NCI-H187 treated with DMSO at 0.1 percent for 48 hours (cell line): ENCODE data around the gene LSP1.

Source experiments
- DNase-seq: peaks from one replicate; lab custom pipeline; 2025; lab: John Stamatoyannopoulos, UW

The LSP1 gene

GRCh38 chr11:1848640-1849430 lies 4.0 kb upstream of the LSP1 start:
- no peak for DNase-seq

DNA sequence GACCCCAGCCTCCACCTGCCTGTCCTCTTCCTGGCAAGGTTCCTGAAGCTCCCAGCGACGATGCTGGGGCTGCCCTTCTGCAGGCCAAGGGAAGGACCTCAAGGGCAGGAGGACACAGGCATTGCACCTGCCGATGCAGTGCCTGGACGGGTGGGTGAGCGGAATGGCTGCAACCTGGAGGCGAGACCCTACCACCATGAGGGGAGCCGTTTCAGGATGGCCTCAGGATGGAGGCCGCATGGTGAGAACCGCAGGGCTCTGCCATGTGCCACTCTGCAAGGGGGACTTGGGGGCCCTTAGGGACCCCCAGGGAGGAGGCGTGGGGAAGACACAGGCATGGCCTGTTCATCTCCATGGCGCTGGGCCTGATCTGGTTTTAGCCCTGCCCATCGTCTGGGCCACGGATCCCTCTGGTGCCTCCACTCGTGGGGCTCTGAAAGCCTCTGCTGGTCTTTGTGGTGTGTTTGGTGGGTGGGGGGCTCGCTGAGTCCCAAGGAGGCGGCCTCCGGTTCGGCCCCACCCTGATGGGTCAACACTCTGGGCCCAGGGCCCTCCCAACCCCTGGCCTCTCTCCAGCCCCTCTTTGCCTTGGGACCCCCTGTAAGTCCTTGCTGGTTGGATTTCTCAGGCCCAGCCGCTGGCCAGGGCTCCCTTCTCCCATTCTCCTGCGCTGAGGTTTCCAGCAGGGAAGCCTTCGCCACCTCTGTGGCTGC lies 1.3 kb upstream of the LSP1 start:
- no peak for DNase-seq

GRCh38 chr11:1852271-1852876 lies 510 bp upstream of the LSP1 start:
- DNase-seq, result no peak

- no peak for DNase-seq
These were observed 670 bp downstream of the LSP1 start for GRCh38 chr11:1853376-1854131.

GRCh38 chr11:1854132-1854948 lies 1.5 kb downstream of the LSP1 start:
- no peak for DNase-seq

- DNase-seq, result no peak
These were observed 2.3 kb downstream of the LSP1 start for GRCh38 chr11:1854949-1855885.

GRCh38 chr11:1855886-1856265 lies 3.0 kb downstream of the LSP1 start:
- no peak for DNase-seq

- DNase-seq, result no peak
These were observed 3.6 kb downstream of the LSP1 start for GRCh38 chr11:1856306-1857005.

DNA sequence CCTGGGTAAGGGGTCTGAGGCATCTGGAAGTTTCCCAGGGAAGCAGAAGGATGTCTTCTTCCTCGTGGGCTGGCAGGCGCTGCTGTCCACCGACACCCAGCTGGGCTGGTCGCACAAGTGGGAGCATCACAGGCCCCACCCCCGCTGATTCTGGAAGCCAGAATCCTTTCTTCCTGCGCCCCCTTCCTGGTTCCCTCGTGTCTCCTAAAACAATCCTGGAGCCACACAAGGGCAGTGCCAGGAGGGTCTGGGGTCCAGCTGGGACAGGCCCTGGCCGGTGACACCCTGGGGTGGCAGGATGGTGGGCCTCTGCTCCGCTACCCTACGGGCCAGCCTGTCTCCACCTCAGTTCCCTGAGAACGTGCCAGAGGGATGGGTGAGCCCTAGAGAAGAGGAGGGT lies 4.2 kb downstream of the LSP1 start:
- DNase-seq, result no peak

DNA sequence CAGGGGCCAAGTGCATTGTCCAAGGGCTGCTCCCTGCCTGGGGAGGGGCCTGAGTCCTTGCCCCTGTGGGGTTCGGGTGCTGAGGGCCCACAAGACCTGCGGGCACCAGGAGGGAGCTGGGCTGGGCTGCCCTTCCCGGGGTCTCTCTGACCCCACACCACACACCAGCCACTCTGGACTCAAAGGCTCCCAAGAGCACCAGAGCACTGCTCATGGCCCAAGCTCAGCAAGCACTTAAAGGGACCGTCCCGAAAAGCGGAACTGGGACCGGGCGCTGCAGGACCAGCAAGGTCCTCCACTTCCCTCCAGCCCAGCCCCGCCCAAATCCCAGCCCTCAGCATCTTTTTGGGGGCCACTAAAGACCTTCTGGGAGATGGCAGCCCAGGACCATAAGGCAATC lies 5.3 kb downstream of the LSP1 start:
- DNase-seq, result no peak

GRCh38 chr11:1858576-1858975 lies 5.7 kb downstream of the LSP1 start:
- no peak for DNase-seq

- DNase-seq, result no peak
These were observed 6.1 kb downstream of the LSP1 start for GRCh38 chr11:1859004-1859403.

DNA sequence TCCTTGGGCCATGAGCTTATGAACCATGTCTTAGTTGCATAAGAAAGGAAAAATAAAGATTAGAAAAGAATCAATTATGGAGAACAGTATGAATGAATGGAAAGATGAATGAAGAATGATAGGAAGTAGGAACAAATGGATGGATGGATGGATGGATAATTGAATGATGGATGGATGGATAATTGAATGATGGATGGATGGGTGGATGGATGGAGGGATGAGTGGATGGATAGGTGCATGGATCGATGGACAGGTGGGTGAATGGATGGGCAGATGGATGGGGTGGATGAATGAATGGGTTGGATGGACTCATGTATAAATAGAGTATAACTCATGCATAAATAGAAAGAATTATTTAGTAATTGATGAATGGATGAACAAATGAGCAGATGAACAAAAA lies 7.2 kb downstream of the LSP1 start:
- DNase-seq, result no peak

DNA sequence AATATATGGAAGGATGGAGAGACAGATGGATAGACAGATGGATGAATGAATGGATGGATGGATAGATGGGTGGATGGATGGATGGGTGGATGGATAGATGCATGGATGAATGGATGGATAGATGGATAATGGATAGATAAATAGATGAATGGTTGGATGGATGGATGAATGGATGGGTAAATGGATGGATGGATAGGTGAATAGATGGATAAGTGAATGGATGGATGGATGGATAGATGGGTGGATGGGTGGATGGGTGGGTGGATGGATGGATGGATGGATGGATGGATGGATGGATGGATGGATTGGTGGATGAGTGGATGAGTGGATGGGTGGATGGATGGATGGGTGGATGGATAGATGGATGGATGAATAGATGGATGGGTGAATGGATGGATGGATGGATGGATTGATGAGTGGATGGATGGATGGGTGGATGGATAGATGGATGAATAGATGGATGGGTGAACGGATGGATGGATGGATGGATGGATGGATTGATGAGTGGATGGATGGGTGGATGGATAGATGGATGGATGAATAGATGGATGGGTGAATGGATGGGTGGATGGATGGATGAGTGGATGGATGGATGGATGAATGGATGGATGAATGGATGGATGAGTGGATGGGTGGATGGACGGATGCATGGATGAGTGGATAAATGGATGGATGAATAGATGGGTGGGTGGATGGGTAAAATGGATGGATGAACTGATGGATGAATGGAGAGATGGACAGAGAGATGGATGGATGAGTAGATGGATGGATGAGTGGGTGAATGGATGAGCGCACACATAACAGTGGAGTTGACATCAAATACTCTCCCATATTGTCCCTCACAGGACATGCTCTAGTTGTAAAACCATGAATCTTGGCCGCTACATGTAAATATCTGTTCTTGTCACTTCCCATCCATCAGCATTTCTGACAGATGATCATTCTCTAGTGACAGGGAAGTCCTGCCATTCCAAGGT lies 8.8 kb downstream of the LSP1 start:
- DNase-seq, result no peak

DNA sequence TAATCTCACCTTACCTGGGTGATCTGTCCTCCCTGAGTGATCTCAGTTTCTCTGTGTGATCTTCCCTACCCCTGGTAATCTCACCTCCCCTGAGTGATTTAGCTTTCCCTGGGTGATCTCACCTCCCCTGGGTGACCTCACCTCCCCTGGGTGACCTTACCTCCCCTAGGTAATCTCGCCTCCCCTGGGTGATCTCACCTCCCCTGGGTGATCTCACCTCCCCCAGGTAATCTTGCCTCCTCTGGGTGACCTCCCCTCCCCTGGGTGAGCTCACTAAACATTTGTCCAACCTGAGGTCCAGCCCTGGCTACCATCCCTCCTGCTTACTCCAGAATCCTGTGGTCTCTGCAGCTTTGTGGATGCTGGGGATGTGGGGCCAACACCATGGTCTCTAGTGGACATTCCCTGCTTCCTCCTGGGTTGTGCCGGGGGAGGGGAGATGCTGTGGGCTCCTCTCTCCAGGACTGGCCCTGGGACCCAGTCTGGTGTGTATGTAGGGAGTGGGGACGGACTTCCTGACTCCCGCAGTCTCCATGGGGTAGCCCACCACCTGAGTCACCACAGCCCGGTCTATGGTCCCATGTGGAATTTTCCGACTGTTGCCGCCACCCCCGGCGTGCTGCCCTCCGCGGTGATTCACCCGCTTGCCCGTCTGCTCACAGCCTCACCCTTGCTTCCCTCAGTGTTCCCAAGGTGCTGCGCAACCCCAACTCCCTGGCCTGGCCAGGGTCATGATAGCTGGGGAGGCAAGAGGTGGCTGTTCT lies 9.9 kb downstream of the LSP1 start:
- no peak for DNase-seq

GRCh38 chr11:1863352-1864216 lies 10.7 kb downstream of the LSP1 start:
- DNase-seq, result no peak

GRCh38 chr11:1864231-1864630 lies 11.3 kb downstream of the LSP1 start:
- DNase-seq, result no peak
